ENCODE results near the gene SLC25A15.

SLC25A15 gene

GRCh38 chr13:40792284-40793051, 3.1 kb downstream of the SLC25A15 start:
- Histone ChIP-seq H3K4me3 (no peak overlapping the region), H3K9me3 (no peaks in the 10 kb centered on the region), H3K4me1 (no peaks in the 10 kb centered on the region), H3K27me3 (ENCODE audit: low read depth) (no peaks in the 10 kb centered on the region), H3K36me3 (replicated peaks) (peaks cover 14% of the 10 kb centered on the region)
- in situ Hi-C loops (cut with MboI; ENCODE audit: low sequenced_read_pairs), result no loop called here
- DNase-seq (ENCODE audit: low spot score in 2 of 2), result no peak

- Histone ChIP-seq H3K4me3 (no peak overlapping the region), H3K36me3 (replicated peaks) (peaks cover 17% of the 10 kb centered on the region)
- in situ Hi-C loops (cut with MboI; ENCODE audit: low sequenced_read_pairs), result no loop called here
Measured at GRCh38 chr13:40793339-40793738, 3.9 kb downstream of the SLC25A15 start.

GRCh38 chr13:40794414-40795368, 5.3 kb downstream of the SLC25A15 start:
- no peaks in the 10 kb centered on the region for H3K4me1 ChIP-seq
- DNase-seq (ENCODE audit: low spot score in 2 of 2), result no peak
- in situ Hi-C loops (cut with MboI; ENCODE audit: low sequenced_read_pairs), result no loop called here
- H3K4me3 ChIP-seq, result no peak overlapping the region
- H3K27me3 ChIP-seq (ENCODE audit: low read depth), result no peaks in the 10 kb centered on the region
- H3K36me3 ChIP-seq (replicated peaks), result peaks cover 23% of the 10 kb centered on the region
- no peaks in the 10 kb centered on the region for H3K9me3 ChIP-seq

More at GRCh38 chr13:40793339-40793738, 3.9 kb downstream of the SLC25A15 start:
- no peak for DNase-seq (ENCODE audit: low spot score in 2 of 2)
- no peaks in the 10 kb centered on the region for H3K27me3 ChIP-seq (ENCODE audit: low read depth)
- H3K9me3 ChIP-seq, result no peaks in the 10 kb centered on the region
- no peaks in the 10 kb centered on the region for H3K4me1 ChIP-seq

- DNase-seq (ENCODE audit: low spot score in 2 of 2), result no peak
- in situ Hi-C loops (cut with MboI; ENCODE audit: low sequenced_read_pairs), result no loop called here
- Histone ChIP-seq H3K4me3 (no peak overlapping the region), H3K9me3 (no peaks in the 10 kb centered on the region), H3K36me3 (replicated peaks) (peaks cover 38% of the 10 kb centered on the region), H3K27me3 (ENCODE audit: low read depth) (no peaks in the 10 kb centered on the region), H3K4me1 (no peaks in the 10 kb centered on the region)
Measured at GRCh38 chr13:40796649-40797048, 7.2 kb downstream of the SLC25A15 start.

- H3K4me1 ChIP-seq, result no peaks in the 10 kb centered on the region
- no peak for DNase-seq (ENCODE audit: low spot score in 2 of 2)
- H3K36me3 ChIP-seq (replicated peaks), result peaks cover 40% of the 10 kb centered on the region
- H3K27me3 ChIP-seq (ENCODE audit: low read depth), result no peaks in the 10 kb centered on the region
- in situ Hi-C loops (cut with MboI; ENCODE audit: low sequenced_read_pairs), result no loop called here
- no peaks in the 10 kb centered on the region for H3K9me3 ChIP-seq
- no peak overlapping the region for H3K4me3 ChIP-seq
Measured at GRCh38 chr13:40798380-40798779, 9.0 kb downstream of the SLC25A15 start.

GRCh38 chr13:40799508-40799907, 10.1 kb downstream of the SLC25A15 start:
- Histone ChIP-seq H3K36me3 (replicated peaks) (peaks cover 35% of the 10 kb centered on the region), H3K9me3 (no peaks in the 10 kb centered on the region), H3K27me3 (ENCODE audit: low read depth) (no peaks in the 10 kb centered on the region), H3K4me1 (no peaks in the 10 kb centered on the region), H3K4me3 (no peak overlapping the region)
- no peak for DNase-seq (ENCODE audit: low spot score in 2 of 2)
- in situ Hi-C loops (cut with MboI; ENCODE audit: low sequenced_read_pairs), result no loop called here

- in situ Hi-C loops (cut with MboI; ENCODE audit: low sequenced_read_pairs), result no loop called here
- Histone ChIP-seq H3K36me3 (replicated peaks) (peaks cover 37% of the 10 kb centered on the region), H3K9me3 (no peaks in the 10 kb centered on the region), H3K4me1 (no peaks in the 10 kb centered on the region), H3K4me3 (no peak overlapping the region), H3K27me3 (ENCODE audit: low read depth) (no peaks in the 10 kb centered on the region)
- no peak for DNase-seq (ENCODE audit: low spot score in 2 of 2)
Measured at GRCh38 chr13:40800559-40800958, 11.1 kb downstream of the SLC25A15 start.

- H3K4me3 ChIP-seq, result no peak overlapping the region
- H3K36me3 ChIP-seq (replicated peaks), result peaks cover 47% of the 10 kb centered on the region
- in situ Hi-C loops (cut with MboI; ENCODE audit: low sequenced_read_pairs), result no loop called here
Measured at GRCh38 chr13:40801255-40802217, 12.1 kb downstream of the SLC25A15 start.

GRCh38 chr13:40803316-40803715, 13.9 kb downstream of the SLC25A15 start:
- in situ Hi-C loops (cut with MboI; ENCODE audit: low sequenced_read_pairs), result no loop called here
- Histone ChIP-seq H3K4me1 (no peaks in the 10 kb centered on the region), H3K9me3 (no peaks in the 10 kb centered on the region), H3K4me3 (no peak overlapping the region), H3K27me3 (ENCODE audit: low read depth) (no peaks in the 10 kb centered on the region), H3K36me3 (replicated peaks) (peaks cover 58% of the 10 kb centered on the region)
- no peak for DNase-seq (ENCODE audit: low spot score in 2 of 2)

More at GRCh38 chr13:40801255-40802217, 12.1 kb downstream of the SLC25A15 start:
- Histone ChIP-seq H3K9me3 (no peaks in the 10 kb centered on the region), H3K27me3 (ENCODE audit: low read depth) (no peaks in the 10 kb centered on the region), H3K4me1 (no peaks in the 10 kb centered on the region)
- no peak for DNase-seq (ENCODE audit: low spot score in 2 of 2)

GRCh38 chr13:40806241-40806640, 16.8 kb downstream of the SLC25A15 start:
- H3K36me3 ChIP-seq (replicated peaks), result peaks cover 50% of the 10 kb centered on the region

GRCh38 chr13:40809471-40809870, 20.1 kb downstream of the SLC25A15 start:
- H3K36me3 ChIP-seq (replicated peaks), result peaks cover 46% of the 10 kb centered on the region
- H3K9me3 ChIP-seq, result no peaks in the 10 kb centered on the region
- H3K4me3 ChIP-seq, result no peak overlapping the region
- H3K27me3 ChIP-seq (ENCODE audit: low read depth), result no peaks in the 10 kb centered on the region
- no peaks in the 10 kb centered on the region for H3K4me1 ChIP-seq
- in situ Hi-C loops (cut with MboI; ENCODE audit: low sequenced_read_pairs), result no loop called here
- no peak for DNase-seq (ENCODE audit: low spot score in 2 of 2)

More at GRCh38 chr13:40806241-40806640, 16.8 kb downstream of the SLC25A15 start:
- no peak for DNase-seq (ENCODE audit: low spot score in 2 of 2)
- Histone ChIP-seq H3K27me3 (ENCODE audit: low read depth) (no peaks in the 10 kb centered on the region), H3K4me3 (no peak overlapping the region), H3K9me3 (no peaks in the 10 kb centered on the region), H3K4me1 (no peaks in the 10 kb centered on the region)
- in situ Hi-C loops (cut with MboI; ENCODE audit: low sequenced_read_pairs), result no loop called here

- Histone ChIP-seq H3K4me1 (no peaks in the 10 kb centered on the region), H3K4me3 (no peak overlapping the region), H3K27me3 (ENCODE audit: low read depth) (no peaks in the 10 kb centered on the region), H3K9me3 (peaks cover 4% of the 10 kb centered on the region; the same call in 1 of the 2 replicates), H3K36me3 (replicated peaks) (peaks cover 25% of the 10 kb centered on the region)
- in situ Hi-C loops (cut with MboI; ENCODE audit: low sequenced_read_pairs), result no loop called here
- no peak for DNase-seq (ENCODE audit: low spot score in 2 of 2)
Measured at GRCh38 chr13:40812102-40812501, 22.7 kb downstream of the SLC25A15 start.

Measured in HAP-1 (cell line).